Measurements from ENCODE around the gene TBC1D12.
"Not testable (repeated sequence)": the region's sequence is repeated elsewhere in the genome, so short reads cannot be mapped to it uniquely, and the experiment has no call there.

GRCh38 chr10:94385733-94386132 lies 16.6 kb upstream of the TBC1D12 start:
- not testable (repeated sequence) for TF ChIP-seq EZH2 (IDR thresholded peaks at IDR 0.05; ENCODE audit: borderline replicate concordance, low read depth, low read length, severe bottlenecking); CTCF (IDR thresholded peaks at IDR 0.05; ENCODE audit: borderline replicate concordance, extremely low read depth, low read length, poor library complexity, severe bottlenecking)

All from DND-41 (cell line).